Smooth muscle cell (in vitro differentiated cells): ENCODE measurements around the gene HLX. TPM values are rescaled to one million over a fixed set of nuclear protein-coding genes. Genes with fewer than 3 reads are reported as not detected.
A peak's percentile ranks its signal among the peaks of the same experiment; 100 is the strongest.

Experiments used
- DNase-seq: peaks from one replicate; lab custom pipeline; 2025; ENCODE audit not compliant: unreplicated experiment; lab: John Stamatoyannopoulos, UW
- H2AFZ ChIP-seq: fragments of 200-600 bp; sonication (generic); 2 replicates; pipeline ENCODE4 v1.6.0; 2016; ENCODE audit warnings: antibody characterized with exemption, low read depth, mild to moderate bottlenecking
- H3F3A ChIP-seq: fragments of 200-600 bp; sonication (generic); 2 replicates; pipeline ENCODE4 v1.6.0; 2017; ENCODE audit warnings: antibody characterized with exemption, low read depth
- H3K27ac ChIP-seq: fragments of 200-600 bp; sonication (generic); 2 replicates; pipeline ENCODE4 v1.5.1; 2016; ENCODE audit warnings: low read depth, mild to moderate bottlenecking
- H3K27me3 ChIP-seq: fragments of 200-600 bp; sonication (generic); 2 replicates; pipeline ENCODE4 v1.6.1; 2016; ENCODE audit warnings: low read depth, mild to moderate bottlenecking
- H3K36me3 ChIP-seq: fragments of 200-600 bp; sonication (generic); 2 replicates; pipeline ENCODE4 v1.5.1; 2016; ENCODE audit warnings: low read depth
- H3K4me1 ChIP-seq: fragments of 200-600 bp; sonication (generic); 2 replicates; pipeline ENCODE4 v1.5.1; 2016; ENCODE audit warnings: low read depth
- H3K4me2 ChIP-seq: fragments of 200-600 bp; sonication (generic); 2 replicates; pipeline ENCODE4 v1.6.0; 2016; ENCODE audit warnings: mild to moderate bottlenecking
- H3K4me3 ChIP-seq: fragments of 200-600 bp; sonication (generic); 2 replicates; pipeline ENCODE4 v1.5.1; 2016; ENCODE audit warnings: mild to moderate bottlenecking
- H3K79me2 ChIP-seq: fragments of 200-600 bp; sonication (generic); 2 replicates; pipeline ENCODE4 v1.6.0; 2016; ENCODE audit warnings: low read depth, mild to moderate bottlenecking
- H3K9ac ChIP-seq: fragments of 200-600 bp; sonication (generic); 2 replicates; pipeline ENCODE4 v1.6.0; 2016; ENCODE audit warnings: low read depth
- H3K9me3 ChIP-seq: fragments of 200-600 bp; sonication (generic); replicated peaks from 2 replicates; pipeline ENCODE4 v1.5.1; 2016; ENCODE audit warnings: low read depth
- H4K20me1 ChIP-seq: fragments of 200-600 bp; sonication (generic); 2 replicates; pipeline ENCODE4 v1.6.0; 2016; ENCODE audit warnings: low read depth
- WGBS: methylation state at CpG from one replicate; pipeline ENCODE4 v1.1.7; 2016; ENCODE audit warnings: low lambda C conversion rate; 5-methylcytosine and 5-hydroxymethylcytosine counted together
- polyA plus RNA-seq: library from polyadenylated mRNA; unstranded; fragments of >200 nt; fragmentation: Nextera tagmentation; extraction: Ambion mirVana; gene quantifications from 2 replicates; pipeline ENCODE4 v1.2.1, GENCODE V29; 2016
- total RNA-seq: library from RNA; depleted of rRNA; stranded (reverse); fragments of >200 nt; gene quantifications from 2 replicates; pipeline ENCODE4 v1.2.3, GENCODE V29; 2014
- TF ChIP-seq, protein P1 (sequence below): fragments of 200-600 bp; sonication (generic); IDR thresholded peaks from 2 replicates; pipeline ENCODE4 v1.5.1; 2017; ENCODE audit warnings: borderline replicate concordance, mild to moderate bottlenecking, antibody characterized with exemption; ENCODE audit not compliant: insufficient read depth, poor library complexity, severe bottlenecking

The HLX gene
- total and polyA plus RNA-seq, 2 experiments from 2014 or later, result 2.5 to 3.2 TPM

DNA sequence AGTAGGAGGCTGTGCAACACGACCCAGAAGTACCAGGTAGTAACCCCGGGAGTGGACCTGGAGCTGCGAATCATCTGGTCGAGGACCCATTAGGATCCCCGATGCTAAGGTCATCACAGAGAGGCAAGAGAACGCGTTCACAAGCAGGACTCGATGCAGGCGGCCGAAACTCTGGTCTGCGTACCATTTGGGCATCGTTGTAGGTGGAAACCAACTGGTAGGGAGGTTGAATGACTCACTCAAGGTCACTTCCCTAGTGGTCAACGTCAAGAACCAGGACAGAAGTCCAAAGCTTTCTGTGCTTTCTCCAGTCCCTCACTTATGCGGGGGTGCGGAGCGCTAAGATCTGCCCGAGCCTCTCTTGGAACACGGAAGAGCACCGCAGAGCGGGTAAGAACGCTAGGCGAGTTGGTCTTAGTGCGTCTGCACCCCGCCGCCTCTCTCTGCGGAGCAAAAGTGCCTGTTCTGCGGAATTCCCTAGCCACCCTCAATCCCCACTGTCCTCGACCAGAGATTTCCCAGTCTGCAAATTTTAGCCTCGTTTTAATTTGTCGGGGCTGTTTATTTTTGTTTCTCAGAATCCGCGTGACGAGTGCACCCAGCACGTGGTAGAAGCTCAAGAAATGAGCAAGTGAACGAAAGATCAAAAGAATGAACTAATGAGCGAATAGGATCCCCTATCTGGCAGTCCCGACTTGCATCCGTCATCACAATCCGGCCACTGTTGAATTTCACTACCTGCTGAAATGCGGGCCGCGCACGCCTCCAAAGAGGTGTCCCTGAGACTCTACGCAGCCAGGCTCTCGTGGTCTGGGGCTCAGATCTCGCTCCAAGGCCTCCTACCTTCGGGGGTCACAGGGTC lies 12.2 kb downstream of the HLX start:
- Histone ChIP-seq H4K20me1 (no peaks in the 10 kb centered on the region), H3K4me1 (peaks cover 25% of the 10 kb centered on the region), H3K36me3 (no peaks in the 10 kb centered on the region), H3K9me3 (no peaks in the 10 kb centered on the region), H3K4me3 (no peak overlapping the region), H2AFZ (no peak overlapping the region), H3F3A (no peaks in the 10 kb centered on the region), H3K27me3 (peaks cover 100% of the 10 kb centered on the region), H3K9ac (no peak overlapping the region), H3K4me2 (no peak overlapping the region), H3K27ac (no peak overlapping the region), H3K79me2 (no peaks in the 10 kb centered on the region)
- 9% methylated on average over 47 of the region's 47 CpGs for WGBS
- no peak for DNase-seq
- TF ChIP-seq, protein P1, sequence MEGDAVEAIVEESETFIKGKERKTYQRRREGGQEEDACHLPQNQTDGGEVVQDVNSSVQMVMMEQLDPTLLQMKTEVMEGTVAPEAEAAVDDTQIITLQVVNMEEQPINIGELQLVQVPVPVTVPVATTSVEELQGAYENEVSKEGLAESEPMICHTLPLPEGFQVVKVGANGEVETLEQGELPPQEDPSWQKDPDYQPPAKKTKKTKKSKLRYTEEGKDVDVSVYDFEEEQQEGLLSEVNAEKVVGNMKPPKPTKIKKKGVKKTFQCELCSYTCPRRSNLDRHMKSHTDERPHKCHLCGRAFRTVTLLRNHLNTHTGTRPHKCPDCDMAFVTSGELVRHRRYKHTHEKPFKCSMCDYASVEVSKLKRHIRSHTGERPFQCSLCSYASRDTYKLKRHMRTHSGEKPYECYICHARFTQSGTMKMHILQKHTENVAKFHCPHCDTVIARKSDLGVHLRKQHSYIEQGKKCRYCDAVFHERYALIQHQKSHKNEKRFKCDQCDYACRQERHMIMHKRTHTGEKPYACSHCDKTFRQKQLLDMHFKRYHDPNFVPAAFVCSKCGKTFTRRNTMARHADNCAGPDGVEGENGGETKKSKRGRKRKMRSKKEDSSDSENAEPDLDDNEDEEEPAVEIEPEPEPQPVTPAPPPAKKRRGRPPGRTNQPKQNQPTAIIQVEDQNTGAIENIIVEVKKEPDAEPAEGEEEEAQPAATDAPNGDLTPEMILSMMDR, result no peak

- Histone ChIP-seq H3K9ac (no peak overlapping the region), H3K79me2 (no peaks in the 10 kb centered on the region), H3K27ac (no peak overlapping the region), H2AFZ (no peak overlapping the region), H4K20me1 (no peaks in the 10 kb centered on the region), H3K36me3 (no peaks in the 10 kb centered on the region), H3F3A (no peaks in the 10 kb centered on the region), H3K27me3 (peaks cover 100% of the 10 kb centered on the region), H3K4me3 (no peak overlapping the region), H3K4me2 (no peak overlapping the region), H3K9me3 (no peaks in the 10 kb centered on the region), H3K4me1 (peaks cover 25% of the 10 kb centered on the region)
- WGBS, result 10% methylated on average over 16 of the region's 16 CpGs
- no peak for DNase-seq
- TF ChIP-seq, protein P1, result no peak
These were observed 12.8 kb downstream of the HLX start for GRCh38 chr1:220892086-220892376.

DNA sequence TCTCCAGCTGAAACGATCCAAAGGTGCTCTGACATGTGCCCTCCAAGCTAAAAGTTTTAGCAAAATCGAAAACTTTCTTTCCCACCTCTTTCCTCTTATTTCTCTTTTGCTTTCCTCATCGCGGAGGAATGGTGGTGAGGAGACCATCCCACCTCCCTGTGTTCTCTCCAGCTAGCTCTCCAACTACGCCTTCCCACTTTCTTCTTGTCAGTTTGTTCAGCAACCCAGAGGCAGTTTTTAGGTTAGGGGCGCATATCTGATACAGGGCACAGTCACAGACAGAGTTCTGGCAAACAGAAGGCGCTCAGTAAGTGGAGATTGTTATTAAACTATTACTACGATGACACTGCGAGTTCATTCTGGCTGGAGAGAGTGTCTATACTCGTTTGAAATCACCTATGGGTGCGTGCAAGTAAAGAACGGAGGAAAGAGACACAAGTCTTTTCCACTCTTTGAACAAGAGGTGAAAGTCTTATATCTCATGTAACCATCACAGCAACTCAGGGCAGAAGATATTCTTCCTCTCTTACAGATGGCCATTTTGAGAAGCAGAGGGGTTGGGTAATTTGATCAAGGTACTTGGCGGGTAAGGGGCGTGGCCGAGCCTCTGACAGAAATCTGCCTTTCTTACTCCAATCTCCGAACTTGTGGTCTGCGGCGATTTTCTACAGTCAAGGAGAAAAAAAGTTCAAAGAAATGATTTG lies 13.9 kb downstream of the HLX start:
- H3K27ac ChIP-seq, result no peak overlapping the region
- H3K27me3 ChIP-seq, result peaks cover 96% of the 10 kb centered on the region
- 19% methylated on average over 18 of the region's 18 CpGs for WGBS
- H3K36me3 ChIP-seq, result no peaks in the 10 kb centered on the region
- no peaks in the 10 kb centered on the region for H3K79me2 ChIP-seq
- TF ChIP-seq, protein P1, result no peak
- H3K4me3 ChIP-seq, result no peak overlapping the region
- no peaks in the 10 kb centered on the region for H3F3A ChIP-seq
- H3K9me3 ChIP-seq, result no peaks in the 10 kb centered on the region
- peaks cover 17% of the 10 kb centered on the region for H3K4me1 ChIP-seq
- no peak for DNase-seq
- H3K4me2 ChIP-seq, result peak overlapping the region; percentile 80
- no peak overlapping the region for H2AFZ ChIP-seq
- H4K20me1 ChIP-seq, result no peaks in the 10 kb centered on the region
- no peak overlapping the region for H3K9ac ChIP-seq

GRCh38 chr1:220893701-220894024 lies 14.4 kb downstream of the HLX start:
- 4% methylated on average over 11 of the region's 11 CpGs for WGBS
- H3K4me2 ChIP-seq, result peak overlapping the region; percentile 80
- DNase-seq, result no peak

More at GRCh38 chr1:220893701-220894024, 14.4 kb downstream of the HLX start:
- Histone ChIP-seq H3K27me3 (peaks cover 96% of the 10 kb centered on the region), H3K4me3 (peak overlapping the region; percentile 40), H4K20me1 (no peaks in the 10 kb centered on the region), H3K9me3 (no peaks in the 10 kb centered on the region), H3K9ac (no peak overlapping the region), H3K27ac (no peak overlapping the region), H3K79me2 (no peaks in the 10 kb centered on the region), H3K36me3 (no peaks in the 10 kb centered on the region), H3F3A (no peaks in the 10 kb centered on the region), H3K4me1 (peaks cover 14% of the 10 kb centered on the region), H2AFZ (peak overlapping the region; percentile 5)
- TF ChIP-seq, protein P1, result no peak
